HL-60 (cell line): ENCODE results near the gene NR2F1-AS1.

Source experiments
- DNase-seq, 2 experiments: peaks; one replicate each; pipeline ENCODE4 v3.0.0-alpha.2; 2010 to 2020; ENCODE audit warnings: low read depth in 1 of 2, low spot score in 1 of 2
- H3K27ac ChIP-seq: fragments of 250-450 bp; sonication (Bioruptor Pico); replicated peaks from 2 replicates; pipeline ENCODE4 v1.5.1; 2020; ENCODE audit warnings: mild to moderate bottlenecking, moderate library complexity
- H3K27me3 ChIP-seq: fragments of 250-450 bp; sonication (Bioruptor Pico); 2 replicates; pipeline ENCODE4 v1.5.1; 2021; ENCODE audit warnings: mild to moderate bottlenecking, moderate library complexity; ENCODE audit not compliant: insufficient read depth, poor library complexity, severe bottlenecking
- H3K4me3 ChIP-seq: replicated peaks from 2 replicates; pipeline ENCODE4 v1.5.1; 2011; ENCODE audit warnings: mild to moderate bottlenecking, control low read depth, low read length; ENCODE audit not compliant: insufficient read depth
- GABPA ChIP-seq: IDR thresholded peaks from 2 replicates; pipeline ENCODE4 v1.6.1; 2012; ENCODE audit warnings: low read depth
- POLR2AphosphoS5 ChIP-seq: IDR thresholded peaks from 2 replicates; pipeline ENCODE4 v1.6.1; 2012; ENCODE audit warnings: low read depth
- SPI1 ChIP-seq: IDR thresholded peaks from 2 replicates; pipeline ENCODE4 v1.6.1; 2012; ENCODE audit warnings: low read depth, mild to moderate bottlenecking, borderline replicate concordance
- TF ChIP-seq, protein P1 (sequence below): IDR thresholded peaks from one replicate; pipeline ENCODE4 v1.5.1; 2011; ENCODE audit warnings: low read length, control low read depth, inconsistent platforms; ENCODE audit not compliant: insufficient read depth
- TF ChIP-seq, protein P2 (sequence below): IDR thresholded peaks from 2 replicates; pipeline ENCODE4 v1.6.1; 2012; ENCODE audit warnings: low read depth; ENCODE audit not compliant: insufficient replicate concordance

The NR2F1-AS1 gene

DNA sequence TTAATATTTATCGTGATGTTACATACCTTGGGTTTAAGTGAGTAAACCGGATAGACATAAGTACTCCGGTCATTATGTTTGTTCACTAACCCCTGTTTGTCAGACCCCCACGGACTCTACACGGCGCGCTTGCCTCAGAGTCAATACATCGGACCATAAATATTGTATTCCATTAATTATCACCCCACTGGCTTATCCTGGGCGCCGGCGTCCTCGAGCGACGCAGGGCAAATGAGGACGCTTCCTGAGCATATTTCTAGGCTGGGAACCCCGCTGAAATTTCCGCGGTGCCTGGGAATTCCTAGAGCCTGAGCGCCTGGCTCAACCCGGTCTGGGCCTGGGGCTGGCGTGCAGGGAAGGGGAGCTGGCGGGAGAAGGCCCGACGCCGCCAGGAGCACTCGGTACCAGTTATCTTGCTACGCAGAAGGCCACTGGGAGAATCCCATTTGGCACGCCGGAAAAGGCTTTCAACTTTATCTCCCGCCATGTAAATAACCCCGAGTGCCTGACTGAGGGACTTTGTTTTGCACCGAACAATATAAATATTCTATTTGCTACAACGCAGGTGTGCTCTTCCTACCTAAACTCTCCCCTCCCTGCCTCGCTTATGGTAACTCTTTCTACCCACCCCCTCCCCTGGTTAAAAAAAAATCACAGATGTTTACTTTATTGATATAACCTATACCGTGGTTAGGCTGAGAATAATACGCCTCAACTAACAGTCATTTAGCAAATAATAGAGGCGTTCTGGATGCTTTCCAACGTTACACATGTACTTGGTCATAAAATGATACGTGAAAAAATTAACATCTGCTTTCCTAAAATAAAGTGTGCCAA is 21.4 kb upstream of the NR2F1-AS1 start:
- Histone ChIP-seq H3K27me3 (peaks cover 6% of the 10 kb centered on the region), H3K27ac (no peak overlapping the region), H3K4me3 (no peak overlapping the region)
- DNase-seq: no peak
- TF ChIP-seq, protein P1, sequence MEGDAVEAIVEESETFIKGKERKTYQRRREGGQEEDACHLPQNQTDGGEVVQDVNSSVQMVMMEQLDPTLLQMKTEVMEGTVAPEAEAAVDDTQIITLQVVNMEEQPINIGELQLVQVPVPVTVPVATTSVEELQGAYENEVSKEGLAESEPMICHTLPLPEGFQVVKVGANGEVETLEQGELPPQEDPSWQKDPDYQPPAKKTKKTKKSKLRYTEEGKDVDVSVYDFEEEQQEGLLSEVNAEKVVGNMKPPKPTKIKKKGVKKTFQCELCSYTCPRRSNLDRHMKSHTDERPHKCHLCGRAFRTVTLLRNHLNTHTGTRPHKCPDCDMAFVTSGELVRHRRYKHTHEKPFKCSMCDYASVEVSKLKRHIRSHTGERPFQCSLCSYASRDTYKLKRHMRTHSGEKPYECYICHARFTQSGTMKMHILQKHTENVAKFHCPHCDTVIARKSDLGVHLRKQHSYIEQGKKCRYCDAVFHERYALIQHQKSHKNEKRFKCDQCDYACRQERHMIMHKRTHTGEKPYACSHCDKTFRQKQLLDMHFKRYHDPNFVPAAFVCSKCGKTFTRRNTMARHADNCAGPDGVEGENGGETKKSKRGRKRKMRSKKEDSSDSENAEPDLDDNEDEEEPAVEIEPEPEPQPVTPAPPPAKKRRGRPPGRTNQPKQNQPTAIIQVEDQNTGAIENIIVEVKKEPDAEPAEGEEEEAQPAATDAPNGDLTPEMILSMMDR: no peak
- TF ChIP-seq POLR2AphosphoS5 (no peak), SPI1 (no peak), GABPA (no peak)
- TF ChIP-seq, protein P2, sequence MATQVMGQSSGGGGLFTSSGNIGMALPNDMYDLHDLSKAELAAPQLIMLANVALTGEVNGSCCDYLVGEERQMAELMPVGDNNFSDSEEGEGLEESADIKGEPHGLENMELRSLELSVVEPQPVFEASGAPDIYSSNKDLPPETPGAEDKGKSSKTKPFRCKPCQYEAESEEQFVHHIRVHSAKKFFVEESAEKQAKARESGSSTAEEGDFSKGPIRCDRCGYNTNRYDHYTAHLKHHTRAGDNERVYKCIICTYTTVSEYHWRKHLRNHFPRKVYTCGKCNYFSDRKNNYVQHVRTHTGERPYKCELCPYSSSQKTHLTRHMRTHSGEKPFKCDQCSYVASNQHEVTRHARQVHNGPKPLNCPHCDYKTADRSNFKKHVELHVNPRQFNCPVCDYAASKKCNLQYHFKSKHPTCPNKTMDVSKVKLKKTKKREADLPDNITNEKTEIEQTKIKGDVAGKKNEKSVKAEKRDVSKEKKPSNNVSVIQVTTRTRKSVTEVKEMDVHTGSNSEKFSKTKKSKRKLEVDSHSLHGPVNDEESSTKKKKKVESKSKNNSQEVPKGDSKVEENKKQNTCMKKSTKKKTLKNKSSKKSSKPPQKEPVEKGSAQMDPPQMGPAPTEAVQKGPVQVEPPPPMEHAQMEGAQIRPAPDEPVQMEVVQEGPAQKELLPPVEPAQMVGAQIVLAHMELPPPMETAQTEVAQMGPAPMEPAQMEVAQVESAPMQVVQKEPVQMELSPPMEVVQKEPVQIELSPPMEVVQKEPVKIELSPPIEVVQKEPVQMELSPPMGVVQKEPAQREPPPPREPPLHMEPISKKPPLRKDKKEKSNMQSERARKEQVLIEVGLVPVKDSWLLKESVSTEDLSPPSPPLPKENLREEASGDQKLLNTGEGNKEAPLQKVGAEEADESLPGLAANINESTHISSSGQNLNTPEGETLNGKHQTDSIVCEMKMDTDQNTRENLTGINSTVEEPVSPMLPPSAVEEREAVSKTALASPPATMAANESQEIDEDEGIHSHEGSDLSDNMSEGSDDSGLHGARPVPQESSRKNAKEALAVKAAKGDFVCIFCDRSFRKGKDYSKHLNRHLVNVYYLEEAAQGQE: no peak

DNA sequence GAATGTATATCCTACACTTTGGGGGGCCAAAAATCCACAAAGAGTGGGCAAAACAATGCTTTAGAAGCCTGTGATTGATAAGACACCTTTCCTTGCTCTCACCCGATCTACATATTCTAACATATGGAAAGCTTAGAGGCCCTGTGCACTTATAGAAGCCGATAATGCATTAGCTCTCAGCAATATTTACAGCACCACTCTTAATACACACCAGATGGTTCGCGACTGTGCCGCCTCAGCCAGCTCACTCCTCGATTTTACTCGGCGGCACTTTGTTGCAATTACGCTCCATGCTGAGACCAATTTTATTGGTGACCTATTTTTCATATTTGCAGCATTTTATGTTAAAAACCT is 20.8 kb upstream of the NR2F1-AS1 start:
- TF ChIP-seq POLR2AphosphoS5: no peak
- TF ChIP-seq, protein P1: no peak
- TF ChIP-seq GABPA: no peak
- TF ChIP-seq, protein P2: no peak
- no peak for TF ChIP-seq SPI1
- no peak overlapping the region for H3K27ac ChIP-seq
- DNase-seq: no peak
- H3K27me3 ChIP-seq: peaks cover 4% of the 10 kb centered on the region
- H3K4me3 ChIP-seq: no peak overlapping the region

DNA sequence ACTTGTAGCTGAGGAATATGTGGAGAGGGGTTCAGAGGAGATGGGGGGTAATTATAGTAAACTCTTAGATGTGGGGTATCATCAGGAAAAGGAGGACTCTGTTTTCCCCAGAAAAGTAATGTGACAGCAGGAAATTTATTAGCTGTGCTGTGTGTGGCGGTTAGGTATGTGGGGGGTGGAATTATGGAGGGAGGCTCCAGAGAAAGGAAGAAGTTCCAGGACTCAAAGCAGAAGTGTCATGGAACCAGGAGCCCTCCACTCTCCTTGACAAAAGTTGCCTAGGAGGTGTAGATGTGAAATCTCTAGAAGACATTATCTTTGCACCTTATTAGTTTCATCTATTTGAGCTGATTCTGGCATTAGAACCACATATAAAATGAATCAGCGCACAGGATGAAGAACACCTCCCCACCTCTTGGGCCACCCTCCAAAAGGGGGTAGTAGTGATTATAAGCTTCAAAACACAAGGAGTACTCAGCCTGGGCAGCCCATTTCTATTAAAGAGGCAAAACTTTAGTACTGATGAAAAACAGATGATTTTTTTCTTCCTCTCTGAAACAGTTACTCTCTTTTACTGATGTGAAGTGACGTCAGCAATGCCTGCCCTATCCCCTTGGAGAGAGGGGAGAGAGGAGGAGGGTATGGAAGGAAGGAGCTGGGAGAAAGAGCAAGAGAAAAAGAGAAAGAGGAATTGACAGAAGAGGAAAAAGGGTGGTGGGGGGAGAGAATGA is 20.2 kb upstream of the NR2F1-AS1 start:
- peaks cover 3% of the 10 kb centered on the region for H3K27me3 ChIP-seq
- H3K4me3 ChIP-seq: no peak overlapping the region
- TF ChIP-seq GABPA: no peak
- TF ChIP-seq, protein P1: no peak
- TF ChIP-seq SPI1: no peak
- TF ChIP-seq, protein P2: no peak
- TF ChIP-seq POLR2AphosphoS5: no peak
- no peak overlapping the region for H3K27ac ChIP-seq
- no peak for DNase-seq
